ENCODE results near the gene GALNT14.

- TF ChIP-seq CTCF (IDR thresholded peaks at IDR 0.05; ENCODE audit: borderline replicate concordance, extremely low read depth, low read length, poor library complexity, severe bottlenecking): no peak
- TF ChIP-seq EZH2 (IDR thresholded peaks at IDR 0.05; ENCODE audit: borderline replicate concordance, low read depth, low read length, severe bottlenecking): no peak
Observed at GRCh38 chr2:31067259-31067658, 71.0 kb downstream of the GALNT14 start.
